HEK293 (cell line): ENCODE data around the gene SLK.

Experiments used
- GLIS2 ChIP-seq: fragments of 450-650 bp; formaldehyde crosslinking; IDR thresholded peaks from 2 replicates; pipeline ENCODE4 v1.5.1; 2016; ENCODE audit warnings: missing biosample characterization, missing genetic modification characterization
- HOXD13 ChIP-seq: sonication (generic); formaldehyde crosslinking; IDR thresholded peaks from 2 replicates; pipeline ENCODE4 v1.8.0; 2022; ENCODE audit warnings: missing genetic modification reagents, borderline replicate concordance
- KLF10 ChIP-seq: fragments of 450-650 bp; IDR thresholded peaks from 2 replicates; pipeline ENCODE4 v1.5.1; 2018; ENCODE audit warnings: missing biosample characterization, mild to moderate bottlenecking, missing genetic modification characterization
- MYNN ChIP-seq: fragments of 450-650 bp; formaldehyde crosslinking; IDR thresholded peaks from 2 replicates; pipeline ENCODE4 v1.5.1; 2016; ENCODE audit warnings: missing biosample characterization, missing genetic modification characterization, borderline replicate concordance
- RBAK ChIP-seq: fragments of 450-650 bp; formaldehyde crosslinking; IDR thresholded peaks from 2 replicates; pipeline ENCODE4 v1.5.1; 2016; ENCODE audit warnings: missing biosample characterization, missing genetic modification characterization
- REPIN1 ChIP-seq: fragments of 450-650 bp; formaldehyde crosslinking; IDR thresholded peaks from 2 replicates; pipeline ENCODE4 v1.5.1; 2017; ENCODE audit warnings: missing biosample characterization, missing genetic modification characterization, low read depth
- WT1 ChIP-seq: fragments of 450-650 bp; formaldehyde crosslinking; IDR thresholded peaks from 2 replicates; pipeline ENCODE4 v1.5.1; 2016; ENCODE audit warnings: missing biosample characterization, missing genetic modification characterization
- ZBTB20 ChIP-seq: fragments of 450-650 bp; formaldehyde crosslinking; IDR thresholded peaks from 2 replicates; pipeline ENCODE4 v1.5.1; 2016; ENCODE audit warnings: missing biosample characterization, missing genetic modification characterization
- ZBTB8A ChIP-seq: fragments of 450-650 bp; formaldehyde crosslinking; IDR thresholded peaks from 2 replicates; pipeline ENCODE4 v1.5.1; 2016; ENCODE audit warnings: missing biosample characterization, missing genetic modification characterization
- ZNF112 ChIP-seq: fragments of 450-650 bp; formaldehyde crosslinking; IDR thresholded peaks from 2 replicates; pipeline ENCODE4 v1.5.0; 2017; ENCODE audit warnings: missing biosample characterization, missing genetic modification characterization
- ZNF16 ChIP-seq: fragments of 450-650 bp; formaldehyde crosslinking; IDR thresholded peaks from 2 replicates; pipeline ENCODE4 v1.5.1; 2016; ENCODE audit warnings: low read depth, missing biosample characterization, missing genetic modification characterization
- ZNF19 ChIP-seq: fragments of 450-650 bp; formaldehyde crosslinking; IDR thresholded peaks from 2 replicates; pipeline ENCODE4; 2016; ENCODE audit warnings: missing biosample characterization, missing genetic modification characterization, low read depth
- ZNF202 ChIP-seq: fragments of 450-650 bp; formaldehyde crosslinking; IDR thresholded peaks from 2 replicates; pipeline ENCODE4 v1.5.1; 2016; ENCODE audit warnings: missing biosample characterization, missing genetic modification characterization, borderline replicate concordance
- ZNF311 ChIP-seq: fragments of 450-650 bp; formaldehyde crosslinking; IDR thresholded peaks from 2 replicates; pipeline ENCODE4 v1.5.1; 2017; ENCODE audit warnings: missing biosample characterization, missing genetic modification characterization, borderline replicate concordance
- ZNF426 ChIP-seq: fragments of 450-650 bp; formaldehyde crosslinking; IDR thresholded peaks from 2 replicates; pipeline ENCODE4 v1.5.1; 2017; ENCODE audit warnings: missing biosample characterization, missing genetic modification characterization, mild to moderate bottlenecking, inconsistent platforms, moderate library complexity
- ZNF621 ChIP-seq: fragments of 450-650 bp; formaldehyde crosslinking; IDR thresholded peaks from 2 replicates; pipeline ENCODE4 v1.5.1; 2017; ENCODE audit warnings: missing biosample characterization, missing genetic modification characterization
- ZXDB ChIP-seq: fragments of 450-650 bp; formaldehyde crosslinking; IDR thresholded peaks from 2 replicates; pipeline ENCODE4 v1.5.1; 2016; ENCODE audit warnings: missing biosample characterization, missing genetic modification characterization
- TF ChIP-seq, protein P1 (sequence below): fragments of 450-650 bp; formaldehyde crosslinking; IDR thresholded peaks from 2 replicates; pipeline ENCODE4 v1.5.1; 2017; ENCODE audit warnings: missing biosample characterization, missing genetic modification characterization
- TF ChIP-seq, protein P2 (sequence below): fragments of 450-650 bp; formaldehyde crosslinking; IDR thresholded peaks from 2 replicates; pipeline ENCODE4 v1.5.1; 2016; ENCODE audit warnings: missing biosample characterization, missing genetic modification characterization
- TF ChIP-seq, protein P3 (sequence below): fragments of 450-650 bp; formaldehyde crosslinking; IDR thresholded peaks from 2 replicates; pipeline ENCODE4 v1.5.1; 2017; ENCODE audit warnings: missing biosample characterization, missing genetic modification characterization
- TF ChIP-seq, protein P4 (sequence below): IDR thresholded peaks from 2 replicates; pipeline ENCODE4 v1.6.1; 2011; ENCODE audit warnings: mild to moderate bottlenecking, low read depth, low read length, borderline replicate concordance
- TF ChIP-seq, protein P5 (sequence below): fragments of 450-650 bp; formaldehyde crosslinking; IDR thresholded peaks from 2 replicates; pipeline ENCODE4; 2016; ENCODE audit warnings: missing biosample characterization, missing genetic modification characterization
- TF ChIP-seq, protein P6 (sequence below): fragments of 450-650 bp; formaldehyde crosslinking; IDR thresholded peaks from 2 replicates; pipeline ENCODE4 v1.5.1; 2016; ENCODE audit warnings: missing biosample characterization, missing genetic modification characterization
- TF ChIP-seq, protein P7 (sequence below): fragments of 450-650 bp; formaldehyde crosslinking; IDR thresholded peaks from 2 replicates; pipeline ENCODE4 v1.5.1; 2016; ENCODE audit warnings: missing biosample characterization, missing genetic modification characterization
- TF ChIP-seq, protein P8 (sequence below): fragments of 450-650 bp; formaldehyde crosslinking; IDR thresholded peaks from 2 replicates; pipeline ENCODE4 v1.5.1; 2017; ENCODE audit warnings: missing biosample characterization, missing genetic modification characterization

The SLK gene

DNA sequence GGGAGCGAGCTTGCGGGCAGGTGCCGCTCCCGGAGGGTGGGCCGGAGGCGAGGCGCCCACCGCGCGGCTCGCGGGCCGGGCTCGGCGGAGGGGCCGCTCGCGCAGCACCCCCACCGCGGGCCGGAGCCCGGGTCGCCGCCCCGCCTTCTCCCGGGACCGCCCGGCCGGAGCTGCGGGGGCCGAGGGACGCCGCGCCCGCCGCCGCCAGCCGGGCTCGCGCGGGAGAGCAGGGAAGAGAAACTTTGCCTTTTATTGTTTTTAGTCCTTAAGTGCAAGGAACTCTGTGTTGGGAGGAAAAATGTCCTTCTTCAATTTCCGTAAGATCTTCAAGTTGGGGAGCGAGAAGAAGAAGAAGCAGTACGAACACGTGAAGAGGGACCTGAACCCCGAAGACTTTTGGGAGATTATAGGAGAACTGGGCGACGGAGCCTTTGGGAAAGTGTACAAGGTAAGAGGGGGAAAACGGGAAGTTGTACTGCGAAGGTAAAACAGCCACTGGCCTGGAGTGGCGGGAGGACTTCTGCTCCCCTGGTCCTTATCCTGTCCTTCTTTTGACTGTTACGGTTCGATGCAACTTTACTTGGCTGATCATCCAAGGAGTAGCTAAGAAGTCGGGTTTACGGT is 620 bp downstream of the SLK start (continued):
- TF ChIP-seq, protein P1, sequence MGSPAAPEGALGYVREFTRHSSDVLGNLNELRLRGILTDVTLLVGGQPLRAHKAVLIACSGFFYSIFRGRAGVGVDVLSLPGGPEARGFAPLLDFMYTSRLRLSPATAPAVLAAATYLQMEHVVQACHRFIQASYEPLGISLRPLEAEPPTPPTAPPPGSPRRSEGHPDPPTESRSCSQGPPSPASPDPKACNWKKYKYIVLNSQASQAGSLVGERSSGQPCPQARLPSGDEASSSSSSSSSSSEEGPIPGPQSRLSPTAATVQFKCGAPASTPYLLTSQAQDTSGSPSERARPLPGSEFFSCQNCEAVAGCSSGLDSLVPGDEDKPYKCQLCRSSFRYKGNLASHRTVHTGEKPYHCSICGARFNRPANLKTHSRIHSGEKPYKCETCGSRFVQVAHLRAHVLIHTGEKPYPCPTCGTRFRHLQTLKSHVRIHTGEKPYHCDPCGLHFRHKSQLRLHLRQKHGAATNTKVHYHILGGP (tag by site-specific recombination), result no peak
- TF ChIP-seq ZNF112 (no peak), GLIS2 (no peak), RBAK (tag by site-specific recombination) (no peak), REPIN1 (no peak), ZNF426 (no peak), MYNN (tag by site-specific recombination) (no peak), ZXDB (0 out of 2 replicates have a peak, but pooled peaks have one; percentile 33), KLF10 (tag by site-specific recombination) (no peak), ZNF202 (tag by site-specific recombination) (no peak), ZNF621 (tag by site-specific recombination) (no peak), ZBTB20 (tag by site-specific recombination) (peak; percentile 48; the same call in 1 of the 2 replicates), ZNF311 (no peak), ZBTB8A (peak; percentile 30; the same call in 1 of the 2 replicates), ZNF19 (tag by site-specific recombination) (no peak), HOXD13 (CRISPR knock-in tag) (no peak), ZNF16 (tag by site-specific recombination) (no peak), WT1 (tag by site-specific recombination) (no peak)
- TF ChIP-seq, protein P2, sequence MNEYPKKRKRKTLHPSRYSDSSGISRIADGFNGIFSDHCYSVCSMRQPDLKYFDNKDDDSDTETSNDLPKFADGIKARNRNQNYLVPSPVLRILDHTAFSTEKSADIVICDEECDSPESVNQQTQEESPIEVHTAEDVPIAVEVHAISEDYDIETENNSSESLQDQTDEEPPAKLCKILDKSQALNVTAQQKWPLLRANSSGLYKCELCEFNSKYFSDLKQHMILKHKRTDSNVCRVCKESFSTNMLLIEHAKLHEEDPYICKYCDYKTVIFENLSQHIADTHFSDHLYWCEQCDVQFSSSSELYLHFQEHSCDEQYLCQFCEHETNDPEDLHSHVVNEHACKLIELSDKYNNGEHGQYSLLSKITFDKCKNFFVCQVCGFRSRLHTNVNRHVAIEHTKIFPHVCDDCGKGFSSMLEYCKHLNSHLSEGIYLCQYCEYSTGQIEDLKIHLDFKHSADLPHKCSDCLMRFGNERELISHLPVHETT (tag by site-specific recombination), result no peak
- TF ChIP-seq, protein P3, sequence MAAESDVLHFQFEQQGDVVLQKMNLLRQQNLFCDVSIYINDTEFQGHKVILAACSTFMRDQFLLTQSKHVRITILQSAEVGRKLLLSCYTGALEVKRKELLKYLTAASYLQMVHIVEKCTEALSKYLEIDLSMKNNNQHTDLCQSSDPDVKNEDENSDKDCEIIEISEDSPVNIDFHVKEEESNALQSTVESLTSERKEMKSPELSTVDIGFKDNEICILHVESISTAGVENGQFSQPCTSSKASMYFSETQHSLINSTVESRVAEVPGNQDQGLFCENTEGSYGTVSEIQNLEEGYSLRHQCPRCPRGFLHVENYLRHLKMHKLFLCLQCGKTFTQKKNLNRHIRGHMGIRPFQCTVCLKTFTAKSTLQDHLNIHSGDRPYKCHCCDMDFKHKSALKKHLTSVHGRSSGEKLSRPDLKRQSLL (tag by site-specific recombination), result no peak
- TF ChIP-seq, protein P4, sequence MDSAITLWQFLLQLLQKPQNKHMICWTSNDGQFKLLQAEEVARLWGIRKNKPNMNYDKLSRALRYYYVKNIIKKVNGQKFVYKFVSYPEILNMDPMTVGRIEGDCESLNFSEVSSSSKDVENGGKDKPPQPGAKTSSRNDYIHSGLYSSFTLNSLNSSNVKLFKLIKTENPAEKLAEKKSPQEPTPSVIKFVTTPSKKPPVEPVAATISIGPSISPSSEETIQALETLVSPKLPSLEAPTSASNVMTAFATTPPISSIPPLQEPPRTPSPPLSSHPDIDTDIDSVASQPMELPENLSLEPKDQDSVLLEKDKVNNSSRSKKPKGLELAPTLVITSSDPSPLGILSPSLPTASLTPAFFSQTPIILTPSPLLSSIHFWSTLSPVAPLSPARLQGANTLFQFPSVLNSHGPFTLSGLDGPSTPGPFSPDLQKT, result no peak
- TF ChIP-seq, protein P5, sequence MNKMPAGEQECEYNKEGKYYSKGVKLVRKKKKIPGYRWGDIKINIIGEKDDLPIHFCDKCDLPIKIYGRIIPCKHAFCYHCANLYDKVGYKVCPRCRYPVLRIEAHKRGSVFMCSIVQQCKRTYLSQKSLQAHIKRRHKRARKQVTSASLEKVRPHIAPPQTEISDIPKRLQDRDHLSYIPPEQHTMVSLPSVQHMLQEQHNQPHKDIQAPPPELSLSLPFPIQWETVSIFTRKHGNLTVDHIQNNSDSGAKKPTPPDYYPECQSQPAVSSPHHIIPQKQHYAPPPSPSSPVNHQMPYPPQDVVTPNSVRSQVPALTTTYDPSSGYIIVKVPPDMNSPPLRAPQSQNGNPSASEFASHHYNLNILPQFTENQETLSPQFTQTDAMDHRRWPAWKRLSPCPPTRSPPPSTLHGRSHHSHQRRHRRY (tag by site-specific recombination), result no peak
- TF ChIP-seq, protein P6, sequence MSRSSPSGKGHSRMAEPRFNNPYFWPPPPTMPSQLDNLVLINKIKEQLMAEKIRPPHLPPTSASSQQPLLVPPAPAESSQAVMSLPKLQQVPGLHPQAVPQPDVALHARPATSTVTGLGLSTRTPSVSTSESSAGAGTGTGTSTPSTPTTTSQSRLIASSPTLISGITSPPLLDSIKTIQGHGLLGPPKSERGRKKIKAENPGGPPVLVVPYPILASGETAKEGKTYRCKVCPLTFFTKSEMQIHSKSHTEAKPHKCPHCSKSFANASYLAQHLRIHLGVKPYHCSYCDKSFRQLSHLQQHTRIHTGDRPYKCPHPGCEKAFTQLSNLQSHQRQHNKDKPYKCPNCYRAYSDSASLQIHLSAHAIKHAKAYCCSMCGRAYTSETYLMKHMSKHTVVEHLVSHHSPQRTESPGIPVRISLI, result no peak
- TF ChIP-seq, protein P7, sequence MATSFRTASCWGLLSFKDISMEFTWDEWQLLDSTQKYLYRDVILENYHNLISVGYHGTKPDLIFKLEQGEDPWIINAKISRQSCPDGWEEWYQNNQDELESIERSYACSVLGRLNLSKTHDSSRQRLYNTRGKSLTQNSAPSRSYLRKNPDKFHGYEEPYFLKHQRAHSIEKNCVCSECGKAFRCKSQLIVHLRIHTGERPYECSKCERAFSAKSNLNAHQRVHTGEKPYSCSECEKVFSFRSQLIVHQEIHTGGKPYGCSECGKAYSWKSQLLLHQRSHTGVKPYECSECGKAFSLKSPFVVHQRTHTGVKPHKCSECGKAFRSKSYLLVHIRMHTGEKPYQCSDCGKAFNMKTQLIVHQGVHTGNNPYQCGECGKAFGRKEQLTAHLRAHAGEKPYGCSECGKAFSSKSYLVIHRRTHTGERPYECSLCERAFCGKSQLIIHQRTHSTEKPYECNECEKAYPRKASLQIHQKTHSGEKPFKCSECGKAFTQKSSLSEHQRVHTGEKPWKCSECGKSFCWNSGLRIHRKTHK, result no peak
- TF ChIP-seq, protein P8, sequence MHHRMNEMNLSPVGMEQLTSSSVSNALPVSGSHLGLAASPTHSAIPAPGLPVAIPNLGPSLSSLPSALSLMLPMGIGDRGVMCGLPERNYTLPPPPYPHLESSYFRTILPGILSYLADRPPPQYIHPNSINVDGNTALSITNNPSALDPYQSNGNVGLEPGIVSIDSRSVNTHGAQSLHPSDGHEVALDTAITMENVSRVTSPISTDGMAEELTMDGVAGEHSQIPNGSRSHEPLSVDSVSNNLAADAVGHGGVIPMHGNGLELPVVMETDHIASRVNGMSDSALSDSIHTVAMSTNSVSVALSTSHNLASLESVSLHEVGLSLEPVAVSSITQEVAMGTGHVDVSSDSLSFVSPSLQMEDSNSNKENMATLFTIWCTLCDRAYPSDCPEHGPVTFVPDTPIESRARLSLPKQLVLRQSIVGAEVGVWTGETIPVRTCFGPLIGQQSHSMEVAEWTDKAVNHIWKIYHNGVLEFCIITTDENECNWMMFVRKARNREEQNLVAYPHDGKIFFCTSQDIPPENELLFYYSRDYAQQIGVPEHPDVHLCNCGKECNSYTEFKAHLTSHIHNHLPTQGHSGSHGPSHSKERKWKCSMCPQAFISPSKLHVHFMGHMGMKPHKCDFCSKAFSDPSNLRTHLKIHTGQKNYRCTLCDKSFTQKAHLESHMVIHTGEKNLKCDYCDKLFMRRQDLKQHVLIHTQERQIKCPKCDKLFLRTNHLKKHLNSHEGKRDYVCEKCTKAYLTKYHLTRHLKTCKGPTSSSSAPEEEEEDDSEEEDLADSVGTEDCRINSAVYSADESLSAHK (tag by site-specific recombination), result no peak
